KMS-11 (cell line): ENCODE results near the gene SBK2.

Experiments used
- H2AFZ ChIP-seq: fragments of 200-600 bp; sonication (generic); 2 replicates; pipeline ENCODE4 v1.6.1; 2016; ENCODE audit warnings: antibody characterized with exemption, mixed run types, low read depth
- H3K27ac ChIP-seq: fragments of 200-600 bp; sonication (generic); 2 replicates; pipeline ENCODE4 v1.6.1; 2016; ENCODE audit warnings: mild to moderate bottlenecking, mixed run types
- H3K27me3 ChIP-seq: fragments of 200-600 bp; sonication (generic); 2 replicates; pipeline ENCODE4 v1.6.1; 2017; ENCODE audit warnings: mild to moderate bottlenecking, low read depth, mixed run types, moderate library complexity; ENCODE audit not compliant: insufficient read depth
- H3K36me3 ChIP-seq: fragments of 200-600 bp; sonication (generic); 2 replicates; pipeline ENCODE4 v1.6.1; 2017; ENCODE audit warnings: mild to moderate bottlenecking, mixed run types; ENCODE audit not compliant: insufficient read depth
- H3K4me1 ChIP-seq: fragments of 200-600 bp; sonication (generic); 2 replicates; pipeline ENCODE4 v1.6.1; 2016; ENCODE audit warnings: mild to moderate bottlenecking, low read depth, mixed run types; ENCODE audit not compliant: poor library complexity, severe bottlenecking
- H3K4me2 ChIP-seq: fragments of 200-600 bp; sonication (generic); 2 replicates; pipeline ENCODE4 v1.7.0; 2016; ENCODE audit warnings: mild to moderate bottlenecking, mixed run types
- H3K4me3 ChIP-seq: fragments of 200-600 bp; sonication (generic); IDR thresholded peaks from 2 replicates; pipeline ENCODE4 v1.6.1; 2017; ENCODE audit warnings: low read depth, low read length, mixed read lengths; ENCODE audit not compliant: insufficient read depth
- H3K79me2 ChIP-seq: fragments of 200-600 bp; sonication (generic); 2 replicates; pipeline ENCODE4 v1.6.1; 2016; ENCODE audit warnings: low read depth, mixed run types; ENCODE audit not compliant: insufficient read depth
- H3K9ac ChIP-seq: fragments of 200-600 bp; sonication (generic); 2 replicates; pipeline ENCODE4 v1.6.1; 2016; ENCODE audit warnings: mild to moderate bottlenecking, mixed run types
- H4K20me1 ChIP-seq: fragments of 200-600 bp; sonication (generic); 2 replicates; pipeline ENCODE4 v1.6.1; 2016; ENCODE audit warnings: mild to moderate bottlenecking, mixed run types; ENCODE audit not compliant: insufficient read depth
- CTCF ChIP-seq: fragments of 200-600 bp; sonication (generic); conservative IDR thresholded peaks from 2 replicates; pipeline ENCODE4 v1.6.1; 2017; ENCODE audit warnings: low read depth, mild to moderate bottlenecking, antibody characterized with exemption, low read length, moderate library complexity, mixed read lengths

SBK2 gene

DNA sequence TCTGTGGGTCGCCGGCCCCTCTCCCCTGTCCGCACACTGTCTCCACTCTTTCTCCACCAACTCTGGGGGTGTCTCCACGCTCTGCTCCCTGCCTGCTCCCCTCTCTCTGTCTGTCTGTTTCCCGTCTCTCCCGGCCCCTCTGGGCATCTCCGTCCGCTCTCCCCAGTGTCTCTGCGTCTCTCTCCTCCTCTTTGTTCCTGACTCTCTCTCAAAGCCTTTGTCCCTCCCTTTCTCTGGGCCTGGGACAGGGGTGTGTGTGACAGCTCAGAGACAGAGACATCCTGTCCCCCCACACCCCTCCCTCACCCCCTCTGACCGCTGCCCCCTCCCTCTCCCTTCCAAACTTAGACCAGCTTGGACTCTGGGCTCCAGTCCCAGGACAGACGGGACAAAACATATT lies 9.1 kb upstream of the SBK2 start:
- Histone ChIP-seq H2AFZ (no peak overlapping the region), H3K79me2 (no peaks in the 10 kb centered on the region), H3K27ac (no peak overlapping the region), H3K4me2 (no peak overlapping the region), H3K4me3 (no peak overlapping the region), H3K36me3 (no peaks in the 10 kb centered on the region), H3K27me3 (peaks cover 73% of the 10 kb centered on the region), H3K4me1 (no peaks in the 10 kb centered on the region), H4K20me1 (no peaks in the 10 kb centered on the region), H3K9ac (no peak overlapping the region)
- TF ChIP-seq CTCF = no peak

DNA sequence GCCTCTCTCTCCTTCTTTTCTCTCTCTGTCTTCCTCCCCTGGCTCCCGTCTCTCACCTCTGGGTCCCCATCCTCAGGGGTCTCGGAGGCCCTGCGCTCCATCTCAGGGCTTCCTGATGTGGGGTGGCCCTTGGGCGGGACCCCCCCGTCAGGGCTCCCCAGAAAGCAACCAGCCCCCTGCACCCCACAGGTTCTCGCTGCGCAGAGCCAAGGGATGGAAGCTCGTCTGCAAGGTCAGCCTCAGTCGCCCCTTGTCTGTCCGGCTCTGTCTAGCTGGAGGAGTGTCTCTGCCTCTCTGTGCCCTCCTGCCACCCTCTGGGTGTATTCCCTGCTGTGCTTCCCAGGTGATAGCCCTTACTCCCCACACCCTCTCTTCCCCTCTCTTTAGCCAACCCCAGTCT lies 8.5 kb upstream of the SBK2 start, which contains the start of gene SBK3:
Gene SBK3 (minus strand): TSS at position 101 of the 400 bp plus-strand sequence. CDS start 0 bp downstream, at position 101.
- Histone ChIP-seq H3K27ac (no peak within 1 kb of the TSS), H3K4me3 (no peak within 1 kb of the TSS), H3K9ac (no peak within 1 kb of the TSS), H2AFZ (no peak within 1 kb of the TSS), H3K79me2 (no peaks in the 10 kb centered on the region), H3K36me3 (no peaks in the 10 kb centered on the region), H3K27me3 (peaks cover 67% of the 10 kb centered on the region), H3K4me1 (no peaks in the 10 kb centered on the region), H4K20me1 (no peaks in the 10 kb centered on the region), H3K4me2 (no peak within 1 kb of the TSS)
- no peak for TF ChIP-seq CTCF

GRCh38 chr19:55544776-55545439 lies 8.0 kb upstream of the SBK2 start:
- no peaks in the 10 kb centered on the region for H3K79me2 ChIP-seq
- H3K27ac ChIP-seq = no peak overlapping the region
- no peak overlapping the region for H3K4me2 ChIP-seq
- H3K9ac ChIP-seq = no peak overlapping the region
- H2AFZ ChIP-seq = no peak overlapping the region
- no peaks in the 10 kb centered on the region for H4K20me1 ChIP-seq
- peaks cover 62% of the 10 kb centered on the region for H3K27me3 ChIP-seq
- H3K36me3 ChIP-seq = no peaks in the 10 kb centered on the region
- TF ChIP-seq CTCF = no peak
- H3K4me3 ChIP-seq = no peak overlapping the region
- no peaks in the 10 kb centered on the region for H3K4me1 ChIP-seq

DNA sequence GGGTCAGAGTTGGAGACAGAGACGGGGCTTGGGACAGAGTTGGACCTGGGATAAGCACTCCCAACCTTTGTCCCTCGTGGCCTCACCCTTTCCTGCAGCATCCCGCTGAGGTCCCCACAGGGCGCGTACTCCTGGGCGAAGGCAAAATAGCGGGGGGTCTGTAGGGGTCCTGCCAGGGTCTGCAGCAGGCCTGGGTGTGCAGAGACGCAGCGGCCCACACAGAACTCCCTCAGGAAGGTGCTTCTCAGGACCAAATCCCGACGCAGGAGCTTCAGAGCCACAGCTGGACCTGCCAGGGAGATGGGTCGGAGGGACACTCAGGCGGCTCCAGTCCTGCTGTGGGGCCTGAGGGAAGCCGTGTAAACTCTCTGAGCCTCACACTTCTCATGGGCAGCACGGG lies 7.1 kb upstream of the SBK2 start:
- no peaks in the 10 kb centered on the region for H4K20me1 ChIP-seq
- H3K27me3 ChIP-seq = peaks cover 57% of the 10 kb centered on the region
- no peak overlapping the region for H3K27ac ChIP-seq
- H3K4me2 ChIP-seq = no peak overlapping the region
- no peak overlapping the region for H3K4me3 ChIP-seq
- no peak overlapping the region for H2AFZ ChIP-seq
- no peaks in the 10 kb centered on the region for H3K36me3 ChIP-seq
- no peak overlapping the region for H3K9ac ChIP-seq
- no peak for TF ChIP-seq CTCF
- no peaks in the 10 kb centered on the region for H3K4me1 ChIP-seq
- no peaks in the 10 kb centered on the region for H3K79me2 ChIP-seq
